Neural cell (in vitro differentiated cells): ENCODE data around the gene FHIT.

Experiments
- CTCF ChIP-seq: fragments of 450-650 bp; IDR thresholded peaks from 2 replicates; pipeline ENCODE4 v1.5.1; 2014; ENCODE audit warnings: antibody characterized with exemption, mild to moderate bottlenecking, moderate library complexity; ENCODE audit not compliant: poor library complexity, severe bottlenecking
- EP300 ChIP-seq: fragments of 450-650 bp; conservative IDR thresholded peaks from 2 replicates; pipeline ENCODE4 v1.6.1; 2014; ENCODE audit warnings: antibody characterized with exemption, mild to moderate bottlenecking, moderate library complexity; ENCODE audit not compliant: poor library complexity, severe bottlenecking
- EZH2 ChIP-seq: fragments of 200-600, 300-800 bp; shearing (Covaris generic), sonication (generic); IDR thresholded peaks from 2 replicates; pipeline ENCODE4 v1.6.1; 2014; ENCODE audit warnings: antibody characterized with exemption, low read length, borderline replicate concordance, mild to moderate bottlenecking; ENCODE audit not compliant: insufficient read depth, poor library complexity, severe bottlenecking
- MXI1 ChIP-seq: fragments of 450-650 bp; conservative IDR thresholded peaks from 2 replicates; pipeline ENCODE4 v1.6.1; 2014; ENCODE audit warnings: antibody characterized with exemption, mild to moderate bottlenecking; ENCODE audit not compliant: poor library complexity, severe bottlenecking
- POLR2AphosphoS5 ChIP-seq: IDR thresholded peaks from 2 replicates; pipeline ENCODE4 v1.6.1; 2012
- RAD21 ChIP-seq: fragments of 450-650 bp; conservative IDR thresholded peaks from 2 replicates; pipeline ENCODE4 v1.6.1; 2014; ENCODE audit warnings: antibody characterized with exemption, mild to moderate bottlenecking, moderate library complexity
- REST ChIP-seq: IDR thresholded peaks from 2 replicates; pipeline ENCODE4 v1.6.1; 2012; ENCODE audit warnings: borderline replicate concordance
- SMC3 ChIP-seq: fragments of 450-650 bp; conservative IDR thresholded peaks from 2 replicates; pipeline ENCODE4 v1.6.1; 2014; ENCODE audit warnings: antibody characterized with exemption, mild to moderate bottlenecking, moderate library complexity; ENCODE audit not compliant: poor library complexity
- TAF1 ChIP-seq: IDR thresholded peaks from 2 replicates; pipeline ENCODE4 v1.6.1; 2012; ENCODE audit warnings: low read depth

GRCh38 chr3:61269435-61269834 lies 18.2 kb upstream of the FHIT start:
- TF ChIP-seq CTCF (no peak), REST (no peak), EP300 (no peak), EZH2 (no peak), SMC3 (no peak), TAF1 (no peak), POLR2AphosphoS5 (no peak), RAD21 (no peak), MXI1 (no peak)
